Measurements from ENCODE around the gene CRYL1.

CRYL1 gene

DNA sequence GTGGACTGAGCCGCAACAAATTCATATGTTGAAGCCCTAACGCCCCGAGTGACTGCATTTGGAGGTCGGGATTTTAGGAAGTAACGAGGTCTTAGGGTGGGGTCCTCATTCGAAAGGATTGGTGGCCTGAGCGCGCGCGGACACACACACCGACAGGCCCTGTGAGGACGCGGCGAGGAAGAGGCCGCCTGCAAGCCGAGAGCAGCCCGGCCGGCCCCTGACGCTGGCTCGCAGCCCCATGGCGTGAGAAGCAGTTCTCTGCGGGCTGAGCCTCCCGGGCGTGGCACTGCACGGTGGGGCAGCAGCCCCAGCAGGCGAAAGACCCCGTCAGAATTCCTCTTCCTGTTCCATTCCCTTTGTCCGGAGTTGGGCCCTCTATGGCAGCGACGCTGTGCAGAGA, 131.2 kb downstream of the CRYL1 start:
- DNase-seq, result no peak

DNA sequence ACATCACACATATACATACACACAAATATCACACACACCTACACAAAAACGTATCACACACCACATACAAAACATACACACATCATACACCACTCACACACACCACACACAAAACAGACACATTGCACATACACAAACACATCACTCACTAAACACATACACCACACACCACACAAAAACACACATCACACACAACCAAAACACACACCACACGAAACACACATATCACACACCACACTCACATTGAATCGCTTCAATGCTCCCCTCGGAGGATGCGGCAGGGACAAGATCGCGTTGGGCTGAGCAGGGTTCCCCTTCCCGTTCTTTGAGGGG, 131.5 kb downstream of the CRYL1 start:
- DNase-seq, result no peak

DNA sequence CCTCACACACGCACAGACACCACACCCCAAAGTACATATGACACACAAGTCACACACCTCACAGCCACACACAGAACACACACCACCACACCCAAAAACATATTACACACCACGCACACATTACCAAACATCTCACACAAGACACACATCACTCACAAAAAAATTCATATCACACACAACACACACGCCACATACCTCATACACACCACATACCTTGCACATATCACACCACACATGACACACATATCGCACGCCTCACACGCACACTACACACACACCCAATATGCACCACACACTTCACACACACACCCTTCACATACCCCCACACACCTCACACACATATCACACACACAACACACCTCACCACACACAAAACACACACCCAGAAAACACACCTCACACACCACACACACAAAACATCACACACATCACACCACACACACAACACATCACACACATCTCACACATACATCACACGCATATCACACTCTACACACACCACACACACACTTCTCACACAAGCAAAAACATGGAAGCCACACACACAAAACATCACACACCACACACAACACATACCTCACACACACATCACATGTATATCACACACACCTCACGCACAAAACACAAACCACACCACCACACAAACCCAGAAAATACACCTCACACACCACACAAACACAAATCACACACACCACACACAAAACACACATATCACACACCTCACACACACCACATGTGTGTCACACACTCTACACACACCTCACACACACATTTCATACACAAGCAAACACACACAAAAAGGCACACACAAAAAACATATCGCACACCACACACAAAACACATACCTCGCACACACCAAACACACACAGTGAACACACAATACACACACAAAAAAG, 132.1 kb downstream of the CRYL1 start:
- no peak for DNase-seq

DNA sequence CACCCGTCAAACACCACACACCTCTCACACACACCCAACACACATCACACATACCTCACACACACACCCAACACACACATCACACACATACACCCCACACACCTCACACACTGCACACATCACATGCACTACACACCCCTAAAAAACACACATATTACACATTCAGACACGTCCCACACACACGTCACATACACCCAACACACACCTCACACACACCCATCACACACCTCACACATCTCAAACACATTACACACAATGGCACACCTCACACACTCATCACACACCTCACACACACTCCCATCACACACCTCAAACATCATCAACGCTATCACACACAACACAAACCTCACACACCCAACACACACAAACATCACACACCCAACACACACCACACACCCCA, 133.1 kb downstream of the CRYL1 start:
- DNase-seq, result no peak

DNA sequence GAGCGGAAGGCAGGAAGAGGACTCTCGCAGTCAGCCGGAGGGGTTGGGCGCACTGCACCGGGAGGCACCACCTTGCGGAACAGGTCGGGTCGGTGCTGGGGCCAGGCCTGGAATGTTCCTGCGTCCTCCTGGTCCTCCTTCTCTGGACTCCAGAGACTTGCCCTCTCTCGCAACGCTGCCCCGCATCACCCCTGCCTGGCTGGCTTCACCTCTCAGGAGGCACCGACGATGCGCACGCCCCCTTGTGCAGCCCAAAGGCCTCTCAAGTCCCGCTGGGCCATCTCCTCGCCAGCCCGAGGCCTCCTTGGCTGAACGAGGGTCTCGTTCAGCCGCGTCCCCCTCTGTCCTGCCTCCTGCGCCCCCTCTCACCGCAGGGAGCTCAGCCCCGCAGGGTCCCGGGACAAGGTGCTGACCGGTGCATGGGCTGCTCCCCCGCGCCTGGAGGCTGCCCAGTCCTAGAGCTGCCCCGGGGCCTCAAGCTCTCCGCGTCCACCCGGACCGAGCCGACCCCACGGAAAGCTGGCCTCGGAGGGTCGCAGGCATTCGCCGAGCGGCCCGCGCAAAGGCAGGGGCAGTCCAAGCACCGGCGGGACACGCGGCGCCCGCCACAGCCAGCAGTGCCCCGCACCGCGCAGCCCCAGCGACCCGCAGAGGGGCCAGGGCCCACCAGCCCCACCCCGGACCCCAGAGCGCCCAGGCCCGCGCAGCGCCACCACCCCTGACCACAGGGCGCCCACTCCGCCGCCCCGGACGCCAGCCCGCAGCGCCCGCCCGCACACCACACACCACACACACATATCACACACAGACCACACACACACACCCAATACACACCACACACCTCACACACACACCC, 133.8 kb downstream of the CRYL1 start:
- no peak for DNase-seq

DNA sequence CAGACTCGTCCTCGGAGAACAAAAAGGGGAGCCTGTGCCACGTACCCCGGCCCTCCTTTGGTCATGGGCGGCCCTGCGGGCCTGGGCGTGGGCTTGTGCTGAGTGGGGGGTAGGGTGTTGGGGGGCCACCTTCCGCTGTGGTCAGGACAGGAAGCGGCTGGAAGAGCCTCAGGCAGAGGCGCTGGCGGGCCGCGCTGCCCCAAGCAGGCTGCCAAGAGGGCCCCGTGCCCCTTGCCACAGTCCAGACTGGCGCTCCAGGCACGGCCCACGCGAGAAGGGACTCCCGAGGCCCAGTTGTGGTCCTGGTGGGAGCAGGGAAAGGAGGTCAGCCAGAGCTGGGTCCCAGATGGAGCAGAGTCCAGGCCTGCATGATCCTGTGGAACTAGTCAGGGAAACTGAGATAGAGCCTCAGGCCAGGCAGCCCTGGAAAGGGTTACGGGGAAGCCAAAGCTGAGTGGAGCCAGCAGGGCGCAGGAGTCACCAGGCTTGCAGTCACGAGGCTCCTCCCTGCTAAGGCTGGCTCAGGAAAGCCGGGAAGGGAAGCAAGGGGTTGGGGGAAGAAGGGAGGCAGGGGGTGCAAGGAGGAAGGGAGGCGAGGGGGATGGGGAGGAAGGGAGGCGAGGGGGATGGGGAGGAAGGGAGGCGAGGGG, 135.0 kb downstream of the CRYL1 start:
- no peak for DNase-seq

DNA sequence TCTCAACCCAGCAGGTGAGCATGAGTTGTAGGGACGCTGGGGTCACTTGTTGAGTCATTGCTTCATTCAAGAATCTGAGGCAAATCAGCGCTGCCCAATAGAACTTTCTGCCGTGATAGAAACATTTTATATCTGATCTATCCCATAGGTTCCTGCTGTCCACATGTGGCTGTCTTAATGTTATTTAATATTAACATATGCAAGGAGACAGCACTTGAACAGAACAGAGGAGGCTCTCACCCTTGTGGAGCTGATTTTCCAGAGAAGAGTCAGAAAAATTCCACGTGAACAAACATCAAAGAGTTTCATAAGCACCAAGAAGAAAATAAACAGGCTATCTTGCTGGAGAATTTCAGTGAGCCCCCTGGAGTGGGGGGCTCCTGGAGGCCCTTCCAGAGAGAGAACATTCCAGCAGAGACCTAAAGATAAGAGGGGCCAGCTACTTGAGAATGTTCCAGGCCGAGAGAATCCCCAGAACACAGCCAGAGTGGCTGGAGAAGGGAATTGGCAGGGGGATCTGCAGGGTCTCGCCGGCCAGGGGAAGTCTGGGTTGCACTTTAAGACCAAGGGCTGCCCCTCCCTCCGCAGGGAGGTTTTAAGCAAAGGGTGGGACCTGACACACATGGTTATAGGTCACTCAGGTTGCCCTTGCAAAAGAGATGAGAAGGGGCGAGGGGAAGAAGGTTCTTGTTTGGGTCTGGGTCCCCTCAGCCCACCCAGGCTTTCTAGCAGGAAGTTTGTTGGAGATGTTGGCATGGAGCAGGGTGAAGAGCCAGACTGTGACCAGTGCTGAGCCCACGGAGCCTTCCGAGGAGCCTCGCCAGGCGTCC, 135.7 kb downstream of the CRYL1 start:
- no peak for DNase-seq

DNA sequence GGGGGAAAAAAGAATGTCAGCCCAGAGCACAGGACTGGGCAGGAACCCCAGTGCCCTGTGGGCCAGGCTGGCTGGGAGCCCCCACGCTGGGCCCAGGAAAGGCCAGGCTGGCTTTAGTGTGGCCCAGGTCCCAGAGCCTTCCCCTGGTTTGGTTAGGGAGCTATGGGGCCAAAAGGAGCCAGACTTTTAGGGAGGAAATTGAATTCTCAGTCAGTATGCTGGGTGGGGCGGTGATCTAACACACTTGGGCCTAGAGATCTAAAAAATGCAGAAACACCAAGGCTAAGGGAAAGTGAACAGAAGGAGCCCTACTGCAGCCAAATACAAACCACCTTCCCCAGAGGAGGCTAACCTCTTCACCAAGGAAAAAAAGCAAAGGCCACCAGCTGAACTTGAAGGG, 137.5 kb downstream of the CRYL1 start:
- DNase-seq, result no peak

DNA sequence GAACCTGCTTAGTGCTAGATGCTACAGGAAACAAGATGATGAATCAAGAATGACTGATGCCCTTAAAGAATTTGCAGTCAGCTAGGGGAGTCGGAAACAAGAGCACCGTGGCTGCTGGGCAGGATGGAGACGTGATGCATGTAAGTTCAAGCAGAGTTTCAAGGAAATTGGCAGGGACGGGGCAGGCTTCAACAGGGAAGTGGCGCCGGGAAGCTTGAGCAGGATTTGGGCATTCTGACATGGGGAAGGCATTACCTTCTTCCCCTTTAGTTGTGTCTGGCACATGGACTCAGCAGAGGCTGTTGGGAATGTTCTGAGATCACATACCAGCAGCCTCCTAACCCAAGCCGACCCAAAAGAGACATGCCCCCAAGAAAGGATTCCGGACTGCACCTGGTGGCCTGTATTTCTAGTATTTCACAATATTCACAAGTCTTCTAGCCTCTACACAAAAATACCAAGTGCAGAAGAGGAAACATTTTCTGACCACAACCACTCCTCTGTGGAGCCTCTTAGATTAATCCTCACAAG, 138.2 kb downstream of the CRYL1 start:
- DNase-seq, result no peak

DNA sequence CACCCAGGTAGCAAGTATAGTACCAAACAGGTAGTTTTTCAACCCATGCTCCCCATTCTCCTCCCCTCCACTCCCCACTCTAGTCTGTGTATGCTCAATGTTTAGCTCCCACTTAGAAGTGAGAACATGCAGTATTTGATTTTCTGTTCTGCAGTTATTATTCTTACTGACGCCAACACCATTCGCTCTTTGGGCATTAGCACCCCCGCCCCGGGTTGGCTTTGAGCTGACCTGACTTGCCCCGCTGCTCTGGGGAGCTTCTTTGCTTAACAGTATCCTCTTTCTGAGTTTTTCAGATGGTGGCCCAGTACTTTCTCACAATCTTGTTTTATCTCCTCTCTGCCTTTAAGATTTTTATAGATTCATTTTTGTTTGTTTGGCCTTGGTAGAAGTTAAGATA, 138.7 kb downstream of the CRYL1 start:
- no peak for DNase-seq

DNA sequence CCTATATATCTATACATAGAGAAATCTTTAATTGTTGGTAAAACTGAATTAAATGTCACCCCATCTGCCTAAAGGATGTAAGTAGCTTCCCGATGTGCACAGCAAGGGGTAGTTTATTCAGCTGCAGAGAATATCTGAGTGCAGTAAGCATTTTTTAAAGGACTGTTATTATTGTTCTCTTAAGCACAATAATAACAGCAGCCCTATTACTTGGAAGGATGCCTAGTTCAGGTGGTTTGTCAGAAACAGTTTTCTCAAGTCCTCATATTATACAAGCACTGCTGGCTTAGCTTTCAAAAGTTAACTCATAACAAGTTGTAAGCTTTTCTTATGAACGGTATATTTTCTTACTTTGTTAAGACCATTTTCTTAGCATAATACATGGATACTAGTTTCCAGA, 142.6 kb downstream of the CRYL1 start:
- DNase-seq, result no peak

DNA sequence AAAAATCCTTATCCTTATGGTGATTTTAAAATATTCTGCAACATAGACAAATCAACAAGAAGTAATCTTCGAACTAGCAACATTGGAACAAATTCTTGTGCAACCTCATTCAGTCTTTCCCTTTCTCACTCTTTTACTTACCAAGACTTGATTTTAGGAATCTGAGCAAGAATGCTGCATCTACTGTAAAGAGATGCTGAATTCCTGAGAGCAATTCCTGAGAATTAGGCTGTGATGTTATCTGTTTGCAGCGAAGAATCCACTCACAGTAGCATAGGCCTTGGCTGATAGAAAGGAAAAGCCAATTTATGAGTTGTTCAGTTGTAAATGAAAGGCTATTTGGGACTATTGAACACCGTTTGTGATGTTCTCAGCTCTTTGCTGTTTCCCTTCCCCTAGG, 144.3 kb downstream of the CRYL1 start:
- no peak for DNase-seq

DNA sequence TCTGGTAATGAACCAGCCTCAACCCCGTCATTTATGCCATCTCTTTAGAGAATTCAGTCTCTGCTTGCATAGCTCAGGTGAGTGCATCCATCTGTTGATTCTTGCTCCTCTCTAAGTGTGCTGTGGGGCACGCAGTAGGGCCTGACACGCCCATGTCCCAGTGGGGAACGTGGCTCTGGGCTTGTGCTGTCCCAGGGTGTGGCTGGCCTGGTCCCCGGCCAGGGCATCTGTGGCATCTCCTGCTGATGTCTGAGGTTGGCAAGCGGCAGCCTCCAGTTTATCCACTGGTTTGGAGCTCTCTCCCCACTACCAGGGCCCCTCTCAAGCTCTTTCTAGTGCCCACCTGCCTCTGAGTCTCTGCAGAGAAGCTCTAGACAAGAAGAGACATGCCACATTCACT, 146.9 kb downstream of the CRYL1 start:
- no peak for DNase-seq

DNA sequence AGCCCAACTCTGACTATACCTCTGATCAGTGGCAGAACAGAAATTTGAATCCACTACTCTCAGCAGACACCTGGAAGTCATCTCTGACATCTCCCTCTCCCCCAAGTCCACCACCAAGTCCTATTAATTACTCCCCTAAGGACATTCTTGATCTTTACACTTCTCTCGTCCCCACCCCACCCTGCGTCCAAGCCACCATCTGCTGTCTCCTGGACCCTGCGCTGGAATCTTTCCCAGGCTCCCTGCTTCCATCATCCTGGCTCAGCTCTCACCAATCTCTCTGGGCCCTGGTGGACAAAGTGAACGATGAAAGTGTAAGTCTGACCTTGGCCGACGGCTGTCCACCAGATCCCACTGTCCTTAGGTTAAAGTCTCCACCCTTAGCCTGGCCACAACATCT, 147.9 kb downstream of the CRYL1 start:
- DNase-seq, result no peak

DNA sequence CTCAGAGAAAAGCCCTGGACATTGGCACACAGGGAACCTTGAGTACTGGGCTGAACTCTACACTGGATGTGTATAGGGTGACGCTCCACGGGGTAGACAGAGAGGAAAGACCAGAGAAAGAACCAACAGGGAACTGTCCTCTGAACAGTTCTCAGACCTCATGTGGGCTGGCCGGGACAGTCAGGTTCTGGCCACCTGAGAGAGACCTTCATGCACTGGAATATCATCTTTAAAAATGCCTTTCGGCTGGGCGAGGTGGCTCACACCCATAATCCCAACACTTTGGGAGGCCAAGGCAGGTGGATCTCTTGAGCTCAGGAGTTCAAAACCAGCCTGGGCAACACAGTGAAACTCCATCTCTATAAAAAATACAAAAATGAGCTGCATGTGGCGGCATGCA, 149.8 kb downstream of the CRYL1 start:
- no peak for DNase-seq

DNA sequence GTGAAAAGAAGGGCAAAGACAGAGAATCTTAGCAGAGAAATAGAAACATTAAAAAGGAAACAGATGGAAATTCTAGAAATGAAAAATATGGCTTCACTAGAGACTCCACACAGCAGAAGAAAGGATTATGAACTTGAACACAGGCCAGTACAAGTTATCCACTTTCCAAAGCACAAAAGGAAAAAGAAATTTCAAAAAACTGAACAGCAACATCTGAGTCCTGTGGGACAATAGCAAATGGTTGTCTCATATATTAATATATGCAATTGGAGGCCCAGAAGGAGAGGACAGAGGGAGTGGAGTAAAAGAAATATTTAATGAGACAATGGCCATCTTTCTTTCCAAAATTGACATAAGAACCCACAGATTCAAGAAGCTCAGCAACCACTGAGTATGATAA, 151.8 kb downstream of the CRYL1 start:
- DNase-seq, result no peak

DNA sequence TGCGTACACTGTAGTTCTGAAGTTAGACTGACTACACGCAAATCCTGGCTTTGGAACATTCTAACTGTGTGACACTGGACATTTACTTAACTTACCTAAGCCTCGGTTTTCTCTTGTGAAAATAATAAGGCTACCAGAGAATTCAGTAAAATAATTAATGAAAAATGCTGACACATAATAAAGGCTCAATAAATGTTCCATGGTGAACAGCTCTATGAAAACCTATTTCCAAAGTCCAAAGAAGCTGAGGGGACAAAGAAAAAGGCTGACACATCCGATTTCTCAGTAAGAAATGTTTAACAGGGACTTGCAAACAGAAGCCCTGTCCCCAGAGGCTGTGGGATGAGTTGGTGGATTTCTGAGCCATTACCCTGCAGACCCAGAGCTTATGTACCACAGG, 153.8 kb downstream of the CRYL1 start:
- no peak for DNase-seq

DNA sequence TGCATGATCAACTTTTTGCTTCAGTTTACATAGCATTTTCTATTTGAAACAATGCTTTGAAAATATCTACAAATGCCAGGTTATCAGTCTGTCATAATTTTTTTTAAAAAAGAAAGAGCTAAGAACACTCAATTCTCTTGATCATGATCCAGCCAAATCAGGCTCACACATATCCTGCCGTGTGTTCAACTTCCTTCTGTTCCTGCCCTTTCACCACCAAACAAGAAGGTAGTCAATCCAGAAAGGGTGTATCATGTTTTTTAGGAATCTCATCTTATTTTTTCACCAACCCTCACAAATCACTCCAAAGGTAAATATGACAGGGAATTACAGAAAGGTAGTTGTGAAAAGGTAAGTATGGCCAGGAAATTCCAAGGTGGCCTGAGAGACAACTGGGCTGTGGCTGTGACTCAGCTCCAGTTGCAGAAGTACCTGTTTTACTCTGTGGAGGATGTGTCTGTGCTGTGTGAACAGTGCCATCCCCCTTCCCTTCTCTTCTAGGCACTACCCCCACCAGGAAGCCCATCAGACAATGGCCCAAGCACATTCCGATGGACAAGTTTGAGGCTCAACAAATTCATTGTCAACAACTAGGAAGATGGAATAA, 154.7 kb downstream of the CRYL1 start:
- DNase-seq, result no peak

DNA sequence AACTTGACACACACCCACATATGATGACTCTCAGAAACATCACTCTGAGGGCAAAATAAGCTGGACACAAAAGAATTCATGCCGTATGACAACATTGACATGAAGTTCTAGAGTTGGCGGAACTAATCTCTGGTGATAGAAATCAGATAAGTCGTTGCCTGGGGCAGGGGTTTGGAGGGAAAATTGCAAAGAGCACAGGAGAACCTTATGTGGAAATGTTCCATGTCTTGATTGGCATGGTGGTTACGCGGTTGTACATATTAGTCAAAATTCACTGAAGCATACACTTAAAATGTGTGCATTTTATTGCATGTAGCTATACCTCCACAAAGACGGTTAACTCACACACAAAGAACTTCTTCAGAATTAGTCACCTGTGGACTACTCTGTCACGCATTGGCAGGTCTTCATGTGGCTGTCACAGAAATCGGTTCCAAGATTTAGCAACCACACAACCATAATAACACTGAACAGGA, 155.7 kb downstream of the CRYL1 start:
- no peak for DNase-seq

DNA sequence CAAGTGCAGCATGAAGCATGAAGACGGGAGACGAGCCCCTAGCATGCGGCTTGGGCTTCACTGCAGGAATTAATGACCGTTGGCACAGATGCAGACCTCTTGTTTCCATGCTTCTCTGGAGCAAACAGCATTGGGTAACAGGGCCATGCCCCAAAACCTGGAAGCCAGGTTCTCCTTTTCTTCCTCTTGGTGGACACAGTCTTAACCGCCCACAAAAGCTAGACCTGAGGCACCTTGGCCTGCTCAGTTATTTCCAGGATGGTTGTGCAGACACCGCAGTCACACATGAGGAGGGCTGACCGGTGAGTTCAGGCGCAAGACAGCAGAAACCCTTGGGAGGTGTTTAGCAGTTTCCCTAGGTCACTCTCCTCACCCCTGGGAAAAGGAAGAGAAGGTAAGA, 159.6 kb downstream of the CRYL1 start:
- no peak for DNase-seq

DNA sequence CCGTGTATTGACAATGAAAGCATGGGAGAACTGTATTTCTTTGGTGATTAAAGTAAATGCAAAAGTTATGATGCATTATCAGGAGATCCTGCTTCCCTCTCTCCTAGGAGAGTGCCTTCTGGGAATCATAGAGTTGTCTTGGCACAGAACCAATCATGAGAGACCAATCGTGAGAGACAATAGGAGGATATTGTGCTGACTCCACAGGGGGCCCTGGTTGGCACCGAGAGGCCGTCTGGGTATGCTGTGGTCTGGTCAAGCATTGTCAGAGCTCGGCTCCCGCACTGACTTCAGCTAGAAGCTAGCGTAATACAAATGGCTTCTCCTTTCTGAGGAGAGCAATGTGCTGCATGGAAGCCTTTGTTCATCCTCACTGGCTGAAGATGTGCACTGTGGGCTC, 162.1 kb downstream of the CRYL1 start:
- no peak for DNase-seq

DNA sequence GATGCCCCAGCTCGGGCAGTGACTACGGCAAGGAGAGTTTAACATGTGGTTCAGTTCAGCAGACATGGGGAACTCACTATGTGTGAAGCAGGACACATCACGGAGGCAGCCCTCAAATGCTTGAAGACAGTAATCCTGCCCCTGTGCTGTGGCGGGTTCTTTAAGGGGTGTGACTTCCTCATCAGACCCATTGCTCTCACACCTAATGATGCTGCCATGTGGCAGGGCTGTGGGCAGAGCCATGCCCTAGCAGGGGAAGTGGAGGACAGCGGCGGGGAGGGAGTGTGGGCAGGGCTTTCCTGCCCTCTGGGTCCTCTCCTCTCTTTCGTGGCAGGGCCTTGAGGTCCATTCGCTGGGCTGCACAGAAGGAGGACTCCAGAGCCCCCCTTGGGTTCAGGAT, 162.5 kb downstream of the CRYL1 start:
- DNase-seq, result no peak
